HUES48 (cell line): ENCODE results near the gene ATF7IP2.
A peak's percentile ranks its signal among the peaks of the same experiment; 100 is the strongest.
"Not testable (repeated sequence)": the region's sequence is repeated elsewhere in the genome, so short reads cannot be mapped to it uniquely, and the experiment has no call there.

Experiments used
- H3K27ac ChIP-seq: one replicate; pipeline ENCODE4 v1.7.0; 2013; ENCODE audit warnings: low read depth, low read length, inconsistent platforms
- H3K27me3 ChIP-seq: 2 replicates; pipeline ENCODE4 v1.6.1; 2013; ENCODE audit warnings: mild to moderate bottlenecking, low read length; ENCODE audit not compliant: control insufficient read depth, insufficient read depth
- H3K36me3 ChIP-seq: 2 replicates; pipeline ENCODE4 v1.6.1; 2013; ENCODE audit warnings: low read length; ENCODE audit not compliant: control insufficient read depth, insufficient read depth
- H3K4me1 ChIP-seq: 2 replicates; pipeline ENCODE4 v1.6.1; 2013; ENCODE audit warnings: mild to moderate bottlenecking, low read length; ENCODE audit not compliant: control insufficient read depth, insufficient read depth
- H3K4me3 ChIP-seq: 2 replicates; pipeline ENCODE4 v1.5.1; 2013; ENCODE audit warnings: mild to moderate bottlenecking, low read depth, low read length
- H3K9ac ChIP-seq: 2 replicates; pipeline ENCODE4 v1.6.1; 2013; ENCODE audit warnings: mild to moderate bottlenecking, low read depth, low read length, moderate library complexity
- H3K9me3 ChIP-seq: 2 replicates; pipeline ENCODE4 v1.6.1; 2013; ENCODE audit warnings: low read length; ENCODE audit not compliant: control insufficient read depth, insufficient read depth

ATF7IP2 gene

DNA sequence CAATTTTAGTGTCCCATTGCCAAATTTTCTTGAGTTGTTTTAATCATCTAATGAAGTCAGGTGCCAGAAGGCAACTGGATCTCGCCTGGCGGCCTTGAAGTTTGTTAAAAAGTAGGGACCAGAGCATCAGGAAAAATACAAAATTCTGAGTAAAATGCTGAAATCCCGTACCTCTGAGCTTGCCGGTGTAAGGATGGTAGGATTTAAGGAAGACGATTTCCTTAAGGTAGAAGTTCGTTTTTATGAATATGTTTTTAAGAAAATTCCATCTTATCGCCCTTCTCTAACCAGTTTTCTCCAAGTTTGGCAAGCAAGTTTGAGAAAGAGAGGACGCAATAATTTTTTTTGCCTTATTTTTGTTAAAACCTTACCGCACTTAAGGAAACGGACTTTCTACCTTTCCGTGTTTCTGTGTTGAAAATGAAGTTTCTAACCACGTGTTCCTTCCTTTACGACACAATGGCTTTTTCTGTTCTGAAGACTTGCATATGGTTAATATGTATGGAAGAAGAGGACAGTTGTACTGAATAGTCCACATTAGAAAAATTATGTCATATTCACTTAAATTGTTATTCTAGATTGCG is 748 bp downstream of the ATF7IP2 start:
- no peaks in the 10 kb centered on the region for H3K27me3 ChIP-seq
- H3K9me3 ChIP-seq: 0 out of 2 replicates have a peak, but pooled peaks cover 2% of the 10 kb centered on the region
- H3K9ac ChIP-seq: peak overlapping the region; percentile 58
- peak overlapping the region; percentile 63 for H3K27ac ChIP-seq
- peak overlapping the region; percentile 89 for H3K4me3 ChIP-seq
- no peaks in the 10 kb centered on the region for H3K36me3 ChIP-seq
- H3K4me1 ChIP-seq: peaks cover 7% of the 10 kb centered on the region; the same call in 1 of the 2 replicates

GRCh38 chr16:10387188-10387617 is 1.3 kb downstream of the ATF7IP2 start:
- no peaks in the 10 kb centered on the region for H3K27me3 ChIP-seq
- H3K27ac ChIP-seq: no peak overlapping the region
- 0 out of 2 replicates have a peak, but pooled peaks cover 2% of the 10 kb centered on the region for H3K9me3 ChIP-seq
- H3K4me3 ChIP-seq: peak overlapping the region; percentile 89
- peaks cover 7% of the 10 kb centered on the region; the same call in 1 of the 2 replicates for H3K4me1 ChIP-seq
- H3K36me3 ChIP-seq: no peaks in the 10 kb centered on the region
- no peak overlapping the region for H3K9ac ChIP-seq

DNA sequence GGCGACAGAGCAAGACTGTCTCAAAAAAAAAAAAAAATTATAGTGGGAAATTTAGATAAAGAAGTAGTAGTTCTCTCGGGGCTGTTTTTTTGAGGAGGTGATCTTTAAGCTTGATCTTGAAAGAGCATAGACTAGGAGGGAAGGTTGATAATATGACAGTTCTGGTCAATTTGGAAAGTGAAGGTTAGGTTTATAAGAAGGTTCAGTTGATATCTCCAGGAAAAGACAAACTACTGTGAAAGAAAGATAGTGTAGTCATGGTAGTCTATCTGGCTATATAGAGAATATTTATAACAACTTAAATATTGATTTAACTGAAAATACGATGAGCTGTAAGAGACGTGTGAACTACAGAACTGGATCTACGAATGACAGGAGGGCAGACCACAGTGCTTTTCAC is 3.1 kb downstream of the ATF7IP2 start:
- Histone ChIP-seq H3K9ac (no peak overlapping the region), H3K9me3 (0 out of 2 replicates have a peak, but pooled peaks cover 2% of the 10 kb centered on the region), H3K4me3 (no peak overlapping the region), H3K36me3 (0 out of 2 replicates have a peak, but pooled peaks cover 3% of the 10 kb centered on the region), H3K27me3 (no peaks in the 10 kb centered on the region), H3K27ac (no peak overlapping the region), H3K4me1 (peaks cover 7% of the 10 kb centered on the region; the same call in 1 of the 2 replicates)

- no peaks in the 10 kb centered on the region for H3K9me3 ChIP-seq
- H3K9ac ChIP-seq: no peak overlapping the region
- H3K4me3 ChIP-seq: no peak overlapping the region
- H3K4me1 ChIP-seq: peaks cover 7% of the 10 kb centered on the region; the same call in 1 of the 2 replicates
- H3K36me3 ChIP-seq: 0 out of 2 replicates have a peak, but pooled peaks cover 3% of the 10 kb centered on the region
- no peak overlapping the region for H3K27ac ChIP-seq
- no peaks in the 10 kb centered on the region for H3K27me3 ChIP-seq
These were observed 4.5 kb downstream of the ATF7IP2 start for GRCh38 chr16:10390330-10390729.

GRCh38 chr16:10390867-10391266 is 5.0 kb downstream of the ATF7IP2 start:
- Histone ChIP-seq H3K4me1 (peaks cover 7% of the 10 kb centered on the region; the same call in 1 of the 2 replicates), H3K36me3 (0 out of 2 replicates have a peak, but pooled peaks cover 3% of the 10 kb centered on the region), H3K4me3 (no peak overlapping the region), H3K27me3 (no peaks in the 10 kb centered on the region), H3K9ac (no peak overlapping the region), H3K27ac (no peak overlapping the region), H3K9me3 (no peaks in the 10 kb centered on the region)

GRCh38 chr16:10391339-10391738 is 5.5 kb downstream of the ATF7IP2 start:
- no peak overlapping the region for H3K4me3 ChIP-seq
- no peak overlapping the region for H3K27ac ChIP-seq
- no peak overlapping the region for H3K9ac ChIP-seq
- H3K27me3 ChIP-seq: no peaks in the 10 kb centered on the region
- H3K4me1 ChIP-seq: peaks cover 7% of the 10 kb centered on the region; the same call in 1 of the 2 replicates
- H3K9me3 ChIP-seq: no peaks in the 10 kb centered on the region
- 0 out of 2 replicates have a peak, but pooled peaks cover 3% of the 10 kb centered on the region for H3K36me3 ChIP-seq

GRCh38 chr16:10402975-10403374 is 17.1 kb downstream of the ATF7IP2 start:
- Histone ChIP-seq H3K36me3 (peaks cover 13% of the 10 kb centered on the region; the same call in 1 of the 2 replicates), H3K27ac (no peak overlapping the region), H3K27me3 (no peaks in the 10 kb centered on the region), H3K9ac (no peak overlapping the region), H3K4me3 (no peak overlapping the region), H3K4me1 (no peaks in the 10 kb centered on the region), H3K9me3 (peaks cover 22% of the 10 kb centered on the region)

GRCh38 chr16:10405386-10405939 is 19.6 kb downstream of the ATF7IP2 start:
- no peak overlapping the region for H3K27ac ChIP-seq
- H3K4me3 ChIP-seq: no peak overlapping the region
- no peaks in the 10 kb centered on the region for H3K27me3 ChIP-seq
- H3K36me3 ChIP-seq: peaks cover 13% of the 10 kb centered on the region
- H3K9ac ChIP-seq: no peak overlapping the region
- no peaks in the 10 kb centered on the region for H3K4me1 ChIP-seq
- peaks cover 40% of the 10 kb centered on the region for H3K9me3 ChIP-seq

- no peaks in the 10 kb centered on the region for H3K27me3 ChIP-seq
- peaks cover 47% of the 10 kb centered on the region for H3K9me3 ChIP-seq
- peaks cover 8% of the 10 kb centered on the region for H3K36me3 ChIP-seq
- H3K9ac ChIP-seq: no peak overlapping the region
- H3K4me3 ChIP-seq: no peak overlapping the region
- H3K27ac ChIP-seq: no peak overlapping the region
- no peaks in the 10 kb centered on the region for H3K4me1 ChIP-seq
These were observed 23.0 kb downstream of the ATF7IP2 start for GRCh38 chr16:10408824-10409381.

GRCh38 chr16:10409713-10410112 is 23.9 kb downstream of the ATF7IP2 start:
- H3K9ac ChIP-seq, H3K27ac ChIP-seq, H3K27me3 ChIP-seq, H3K4me1 ChIP-seq, H3K36me3 ChIP-seq, H3K4me3 ChIP-seq: not testable (repeated sequence)
- H3K9me3 ChIP-seq: peaks cover 48% of the 10 kb centered on the region

DNA sequence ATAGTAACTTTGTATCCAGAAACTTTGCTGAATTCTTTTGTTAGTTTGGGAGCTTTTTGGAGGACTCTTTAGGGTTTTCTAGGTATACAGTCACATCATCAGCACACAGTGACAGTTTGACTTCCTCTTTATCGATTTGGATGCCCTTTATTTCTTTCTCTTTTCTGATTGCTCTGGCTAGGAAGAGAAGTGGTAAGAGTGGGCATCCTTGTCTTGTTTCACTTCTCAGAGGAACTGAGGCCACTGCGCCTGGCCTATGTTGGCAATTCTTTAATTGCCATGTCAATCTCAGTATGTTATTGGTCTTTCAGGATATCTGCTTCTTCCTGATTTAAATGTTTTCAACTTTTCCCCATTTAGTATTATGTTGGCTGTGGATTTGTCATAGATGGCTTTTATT is 24.6 kb downstream of the ATF7IP2 start:
- Histone ChIP-seq H3K4me3 (no peak overlapping the region), H3K27me3 (no peaks in the 10 kb centered on the region), H3K9me3 (peaks cover 52% of the 10 kb centered on the region), H3K36me3 (peaks cover 1% of the 10 kb centered on the region), H3K4me1 (no peaks in the 10 kb centered on the region), H3K27ac (no peak overlapping the region), H3K9ac (no peak overlapping the region)
